IMR-90 (cell line): ENCODE measurements around the gene TDRD3. TPM values are rescaled to one million over a fixed set of nuclear protein-coding genes. Genes with fewer than 3 reads are reported as not detected.

Experiments
- ATAC-seq: fragments of 200-7000 bp; cut with Tn5 transposase; 2 replicates; pipeline ENCODE4 v1.9.1; 2020; ENCODE audit warnings: low read depth, mild to moderate bottlenecking, moderate library complexity
- BruUV-seq: library from RNA; stranded (reverse); fragments of 400-500 nt; replicated peaks from 2 replicates; lab custom pipeline; 2021; lab: Mats Ljungman, UMichigan
- CTCF ChIA-PET: fragments of 300-600 bp; formaldehyde crosslinking; extraction: SDS; loops from one replicate; lab custom pipeline; 2021; ENCODE audit warnings: antibody characterized with exemption; lab: Yijun Ruan, JAX
- POLR2A ChIA-PET: fragments of 300-600 bp; sonication (Branson Sonifier 250); formaldehyde crosslinking; loops from one replicate; lab custom pipeline; 2022; ENCODE audit warnings: antibody characterized with exemption; ENCODE audit not compliant: unreplicated experiment; lab: Charles Lee
- DNase-seq: peaks from one replicate; pipeline ENCODE4 v3.0.0; 2013
- H2AFZ ChIP-seq: replicated peaks from 2 replicates; pipeline ENCODE3; 2013; ENCODE audit warnings: low read length, mild to moderate bottlenecking; ENCODE audit not compliant: poor library complexity
- H2AK5ac ChIP-seq: 2 replicates; pipeline ENCODE4 v1.6.1; 2013; ENCODE audit warnings: low read depth, low read length, inconsistent platforms
- H2AK9ac ChIP-seq: replicated peaks from 2 replicates; pipeline ENCODE3; 2013; ENCODE audit warnings: mild to moderate bottlenecking, low read depth, low read length, moderate library complexity; ENCODE audit not compliant: poor library complexity
- H2BK120ac ChIP-seq: 2 replicates; pipeline ENCODE4 v1.6.1; 2013; ENCODE audit warnings: low read depth, low read length, inconsistent platforms
- H2BK15ac ChIP-seq: 3 replicates; pipeline ENCODE4 v1.6.1; 2013; ENCODE audit warnings: low read depth, low read length, inconsistent platforms
- H2BK20ac ChIP-seq: 2 replicates; pipeline ENCODE4 v1.6.1; 2013; ENCODE audit warnings: low read depth, mild to moderate bottlenecking, inconsistent platforms, low read length, moderate library complexity
- H2BK5ac ChIP-seq: 2 replicates; pipeline ENCODE4 v1.6.1; 2013; ENCODE audit warnings: mild to moderate bottlenecking, low read depth, low read length, inconsistent platforms; ENCODE audit not compliant: poor library complexity, severe bottlenecking
- H3K14ac ChIP-seq: replicated peaks from 2 replicates; pipeline ENCODE4 v1.6.1; 2013; ENCODE audit warnings: low read depth, low read length, inconsistent platforms
- H3K18ac ChIP-seq: 2 replicates; pipeline ENCODE4 v1.6.1; 2013; ENCODE audit warnings: low read depth, low read length, control low read depth
- H3K23ac ChIP-seq: 2 replicates; pipeline ENCODE4 v1.6.1; 2013; ENCODE audit warnings: low read depth, low read length, inconsistent platforms
- H3K27ac ChIP-seq: 2 replicates; pipeline ENCODE4 v1.5.1; 2013; ENCODE audit warnings: mild to moderate bottlenecking, control low read depth, low read length; ENCODE audit not compliant: insufficient read depth
- H3K27me3 ChIP-seq: 2 replicates; pipeline ENCODE4 v1.6.1; 2013; ENCODE audit warnings: low read length; ENCODE audit not compliant: control insufficient read depth, insufficient read depth
- H3K36me3 ChIP-seq: 2 replicates; pipeline ENCODE4 v1.6.1; 2013; ENCODE audit warnings: low read length, mixed read lengths; ENCODE audit not compliant: control insufficient read depth, insufficient read depth
- H3K4ac ChIP-seq: 2 replicates; pipeline ENCODE4 v1.6.1; 2013; ENCODE audit warnings: low read depth, low read length, inconsistent platforms
- H3K4me1 ChIP-seq: 2 replicates; pipeline ENCODE4 v1.6.1; 2013; ENCODE audit warnings: low read length, mixed read lengths; ENCODE audit not compliant: control insufficient read depth, insufficient read depth
- H3K4me2 ChIP-seq: 2 replicates; pipeline ENCODE4 v1.6.1; 2013; ENCODE audit warnings: low read depth, mild to moderate bottlenecking, control low read depth, low read length, moderate library complexity
- H3K4me3 ChIP-seq: 2 replicates; pipeline ENCODE4 v1.5.1; 2013; ENCODE audit warnings: low read depth, mild to moderate bottlenecking, control low read depth, low read length, moderate library complexity; ENCODE audit not compliant: insufficient read depth
- H3K56ac ChIP-seq: 2 replicates; pipeline ENCODE4 v1.6.1; 2013; ENCODE audit warnings: low read length, inconsistent platforms; ENCODE audit not compliant: insufficient read depth; ENCODE audit errors: extremely low read depth
- H3K79me1 ChIP-seq, 2 experiments: 2 replicates each; pipeline ENCODE4 v1.6.1; 2013; ENCODE audit warnings: low read length in 2 of 2, inconsistent platforms in 1 of 2, low read depth in 1 of 2
- H3K9ac ChIP-seq: 2 replicates; pipeline ENCODE4 v1.6.1; 2013; ENCODE audit warnings: low read depth, low read length, control low read depth
- H3K9me1 ChIP-seq: 2 replicates; pipeline ENCODE4 v1.6.1; 2013; ENCODE audit warnings: low read length, inconsistent platforms; ENCODE audit not compliant: insufficient read depth
- H3K9me3 ChIP-seq: 2 replicates; pipeline ENCODE4 v1.6.1; 2013; ENCODE audit warnings: low read length; ENCODE audit not compliant: control insufficient read depth, insufficient read depth
- H4K20me1 ChIP-seq: 2 replicates; pipeline ENCODE4 v1.6.1; 2013; ENCODE audit warnings: low read length, inconsistent platforms; ENCODE audit not compliant: insufficient read depth
- H4K5ac ChIP-seq: 2 replicates; pipeline ENCODE4 v1.6.1; 2013; ENCODE audit warnings: mild to moderate bottlenecking, low read depth, low read length, control low read depth
- H4K8ac ChIP-seq, 2 experiments: 2 replicates each; pipeline ENCODE4 v1.6.1; 2013; ENCODE audit warnings: low read depth in 2 of 2, low read length in 2 of 2, control low read depth in 1 of 2, inconsistent platforms in 1 of 2
- H4K91ac ChIP-seq: 2 replicates; pipeline ENCODE4 v1.6.1; 2013; ENCODE audit warnings: low read depth, low read length, inconsistent platforms; ENCODE audit not compliant: insufficient read depth
- CEBPB ChIP-seq: IDR thresholded peaks from 2 replicates; pipeline ENCODE4 v1.6.1; 2012; ENCODE audit warnings: low read depth, low read length, improper control_type of control experiment
- CHD1 ChIP-seq: IDR thresholded peaks from 2 replicates; pipeline ENCODE4 v1.6.1; 2012; ENCODE audit warnings: low read depth, low read length, improper control_type of control experiment
- FOS ChIP-seq: fragments of 150-350 bp; IDR thresholded peaks from 2 replicates; pipeline ENCODE4 v1.6.1; 2016; ENCODE audit warnings: low read depth, low read length
- MAZ ChIP-seq: IDR thresholded peaks from 2 replicates; pipeline ENCODE4 v1.6.1; 2012; ENCODE audit warnings: low read depth, mild to moderate bottlenecking, low read length, improper control_type of control experiment, moderate library complexity, borderline replicate concordance
- MXI1 ChIP-seq: IDR thresholded peaks from 2 replicates; pipeline ENCODE4 v1.6.1; 2012; ENCODE audit warnings: low read depth, mild to moderate bottlenecking, low read length, moderate library complexity, borderline replicate concordance
- POLR2A ChIP-seq: IDR thresholded peaks from 2 replicates; pipeline ENCODE4 v1.6.1; 2012; ENCODE audit warnings: mild to moderate bottlenecking, low read depth, low read length
- RAD21 ChIP-seq: IDR thresholded peaks from 2 replicates; pipeline ENCODE4 v1.6.1; 2012; ENCODE audit warnings: low read length, improper control_type of control experiment
- RCOR1 ChIP-seq: IDR thresholded peaks from 2 replicates; pipeline ENCODE4 v1.6.1; 2012; ENCODE audit warnings: mild to moderate bottlenecking, low read length, improper control_type of control experiment; ENCODE audit not compliant: insufficient replicate concordance
- RFX5 ChIP-seq: IDR thresholded peaks from 2 replicates; pipeline ENCODE4 v1.8.0; 2012; ENCODE audit warnings: low read depth, mild to moderate bottlenecking, low read length, moderate library complexity
- WGBS, 2 experiments: methylation state at CpG; one replicate each; pipeline versions ENCODE4 v1.1.5 to v1.1.7; 2013; ENCODE audit warnings: missing lambda C conversion rate in 2 of 2; ENCODE audit not compliant: insufficient read length in 1 of 2; ENCODE audit errors: extremely low coverage in 2 of 2; 5-methylcytosine and 5-hydroxymethylcytosine counted together
- dilution Hi-C: fragments of 300-500 bp; cut with HindIII; formaldehyde crosslinking; loops from one replicate; pipeline ENCODE4 v1.14.3; 2018; ENCODE audit warnings: low sequenced_read_pairs; ENCODE audit not compliant: unreplicated experiment
- in situ Hi-C: fragments of 300-500 bp; cut with MboI; formaldehyde crosslinking; loops from 3 replicates; pipeline ENCODE4 v1.14.3; 2019; ENCODE audit warnings: low sequenced_read_pairs, inconsistent platforms, mixed read lengths
- intact Hi-C: fragments of 100-400 bp; cut with micrococcal nuclease; formaldehyde crosslinking; loops from 2 replicates; pipeline ENCODE4 v1.10.0; 2022
- polyA plus RNA-seq, 3 experiments: library from polyadenylated mRNA; depleted of rRNA; stranded (reverse); fragments of >200 nt; gene quantifications; 2 replicates each; pipeline ENCODE4 v1.2.3, GENCODE V29; 2012; ENCODE audit warnings: low replicate concordance in 1 of 3
- total RNA-seq: library from RNA; depleted of rRNA; stranded (reverse); fragments of >200 nt; gene quantifications from 2 replicates; pipeline ENCODE4 v1.2.3, GENCODE V29; 2012
- TF ChIP-seq, protein P1 (sequence below): fragments of 150-350 bp; IDR thresholded peaks from 2 replicates; pipeline ENCODE4 v1.6.1; 2016; ENCODE audit warnings: low read depth, mild to moderate bottlenecking, low read length, moderate library complexity, borderline replicate concordance
- TF ChIP-seq, protein P2 (sequence below): conservative IDR thresholded peaks from 2 replicates; pipeline ENCODE4 v1.5.1; 2012; ENCODE audit warnings: mild to moderate bottlenecking, low read depth, low read length, improper control_type of control experiment

The TDRD3 gene
- total and polyA plus RNA-seq, 2 of the 4 experiments (the other 2 are of a cell fraction) = 3.9 to 12.0 TPM

DNA sequence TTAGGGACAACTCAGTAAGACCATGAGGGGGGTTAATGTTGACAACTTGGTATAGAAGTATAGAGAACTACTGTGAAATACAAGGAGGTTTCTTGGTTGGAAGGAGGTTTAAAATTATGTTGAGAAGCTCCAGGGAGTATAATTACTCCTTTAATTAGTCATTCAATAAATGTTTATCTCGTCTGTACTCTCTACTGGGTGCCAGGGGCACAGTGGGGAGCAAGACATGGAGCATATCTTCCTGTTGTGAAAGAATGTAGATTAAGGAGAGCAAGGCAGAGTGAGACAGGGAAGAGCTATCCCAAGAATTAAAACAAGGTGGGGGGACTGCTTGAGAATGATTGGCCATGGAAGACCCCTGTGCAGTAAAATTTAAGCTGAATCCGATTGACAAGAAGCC, 33.7 kb upstream of the TDRD3 start:
- intact Hi-C loops (no loop called here), in situ Hi-C loops (no loop called here)
- WGBS, 2 experiments = 0% methylated on average over 1 of the region's 2 CpGs; no CpG with 5 or more reads in 1 of the 2 experiments

More for the DNA sequence above, 33.7 kb upstream of the TDRD3 start:
- no peak overlapping the region for H2AFZ ChIP-seq
- no peak overlapping the region for H2AK9ac ChIP-seq
- H3K79me1 ChIP-seq = no peaks in the 10 kb centered on the region
- CTCF ChIA-PET = interaction anchor here (0.6 kb wide), 1 partner anchor 478 kb away, joined by 5 read pairs; no protein-coding TSS in a partner anchor
- no peak overlapping the region for H2BK15ac ChIP-seq
- TF ChIP-seq CHD1 = no peak
- TF ChIP-seq, protein P1, sequence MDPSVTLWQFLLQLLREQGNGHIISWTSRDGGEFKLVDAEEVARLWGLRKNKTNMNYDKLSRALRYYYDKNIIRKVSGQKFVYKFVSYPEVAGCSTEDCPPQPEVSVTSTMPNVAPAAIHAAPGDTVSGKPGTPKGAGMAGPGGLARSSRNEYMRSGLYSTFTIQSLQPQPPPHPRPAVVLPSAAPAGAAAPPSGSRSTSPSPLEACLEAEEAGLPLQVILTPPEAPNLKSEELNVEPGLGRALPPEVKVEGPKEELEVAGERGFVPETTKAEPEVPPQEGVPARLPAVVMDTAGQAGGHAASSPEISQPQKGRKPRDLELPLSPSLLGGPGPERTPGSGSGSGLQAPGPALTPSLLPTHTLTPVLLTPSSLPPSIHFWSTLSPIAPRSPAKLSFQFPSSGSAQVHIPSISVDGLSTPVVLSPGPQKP = no peak
- no peak for TF ChIP-seq CEBPB
- TF ChIP-seq, protein P2, sequence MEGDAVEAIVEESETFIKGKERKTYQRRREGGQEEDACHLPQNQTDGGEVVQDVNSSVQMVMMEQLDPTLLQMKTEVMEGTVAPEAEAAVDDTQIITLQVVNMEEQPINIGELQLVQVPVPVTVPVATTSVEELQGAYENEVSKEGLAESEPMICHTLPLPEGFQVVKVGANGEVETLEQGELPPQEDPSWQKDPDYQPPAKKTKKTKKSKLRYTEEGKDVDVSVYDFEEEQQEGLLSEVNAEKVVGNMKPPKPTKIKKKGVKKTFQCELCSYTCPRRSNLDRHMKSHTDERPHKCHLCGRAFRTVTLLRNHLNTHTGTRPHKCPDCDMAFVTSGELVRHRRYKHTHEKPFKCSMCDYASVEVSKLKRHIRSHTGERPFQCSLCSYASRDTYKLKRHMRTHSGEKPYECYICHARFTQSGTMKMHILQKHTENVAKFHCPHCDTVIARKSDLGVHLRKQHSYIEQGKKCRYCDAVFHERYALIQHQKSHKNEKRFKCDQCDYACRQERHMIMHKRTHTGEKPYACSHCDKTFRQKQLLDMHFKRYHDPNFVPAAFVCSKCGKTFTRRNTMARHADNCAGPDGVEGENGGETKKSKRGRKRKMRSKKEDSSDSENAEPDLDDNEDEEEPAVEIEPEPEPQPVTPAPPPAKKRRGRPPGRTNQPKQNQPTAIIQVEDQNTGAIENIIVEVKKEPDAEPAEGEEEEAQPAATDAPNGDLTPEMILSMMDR = no peak
- TF ChIP-seq MAZ = no peak
- no peak for TF ChIP-seq RAD21
- TF ChIP-seq POLR2A = no peak
- no peak for TF ChIP-seq MXI1
- no peak for TF ChIP-seq RFX5
- no peak for TF ChIP-seq RCOR1
- TF ChIP-seq FOS = no peak
- DNase-seq (no peak), ATAC-seq (no peak)
- dilution Hi-C loops = no loop called here
- no peaks in the 10 kb centered on the region for H3K9me3 ChIP-seq
- no peak overlapping the region for H4K91ac ChIP-seq
- no TSS peak for BruUV-seq
- H3K56ac ChIP-seq = no peak overlapping the region
- H2BK20ac ChIP-seq = no peak overlapping the region
- no peak overlapping the region for H3K27ac ChIP-seq
- no peak overlapping the region for H3K18ac ChIP-seq
- POLR2A ChIA-PET = no interaction called here
- H3K23ac ChIP-seq = no peak overlapping the region
- H4K20me1 ChIP-seq = no peaks in the 10 kb centered on the region
- H2BK5ac ChIP-seq = no peak overlapping the region
- no peaks in the 10 kb centered on the region for H3K36me3 ChIP-seq
- H2BK120ac ChIP-seq = no peak overlapping the region
- no peak overlapping the region for H4K5ac ChIP-seq
- H3K14ac ChIP-seq = no peak overlapping the region
- no peaks in the 10 kb centered on the region for H3K9me1 ChIP-seq
- no peaks in the 10 kb centered on the region for H3K4me1 ChIP-seq
- no peak overlapping the region for H3K9ac ChIP-seq
- H3K4ac ChIP-seq = no peak overlapping the region
- no peaks in the 10 kb centered on the region; the same call in 1 of the 2 replicates for H3K27me3 ChIP-seq
- H3K4me2 ChIP-seq = no peak overlapping the region
- no peak overlapping the region for H4K8ac ChIP-seq
- H3K4me3 ChIP-seq = no peak overlapping the region
- H2AK5ac ChIP-seq = no peak overlapping the region
